Measurements from ENCODE around the gene UBE2E1. TPM values are rescaled to one million over a fixed set of nuclear protein-coding genes. Genes with fewer than 3 reads are reported as not detected.

UBE2E1 gene
- total and polyA plus RNA-seq, 4 donors = 6.6 to 31.8 (median 25.4) TPM

DNA sequence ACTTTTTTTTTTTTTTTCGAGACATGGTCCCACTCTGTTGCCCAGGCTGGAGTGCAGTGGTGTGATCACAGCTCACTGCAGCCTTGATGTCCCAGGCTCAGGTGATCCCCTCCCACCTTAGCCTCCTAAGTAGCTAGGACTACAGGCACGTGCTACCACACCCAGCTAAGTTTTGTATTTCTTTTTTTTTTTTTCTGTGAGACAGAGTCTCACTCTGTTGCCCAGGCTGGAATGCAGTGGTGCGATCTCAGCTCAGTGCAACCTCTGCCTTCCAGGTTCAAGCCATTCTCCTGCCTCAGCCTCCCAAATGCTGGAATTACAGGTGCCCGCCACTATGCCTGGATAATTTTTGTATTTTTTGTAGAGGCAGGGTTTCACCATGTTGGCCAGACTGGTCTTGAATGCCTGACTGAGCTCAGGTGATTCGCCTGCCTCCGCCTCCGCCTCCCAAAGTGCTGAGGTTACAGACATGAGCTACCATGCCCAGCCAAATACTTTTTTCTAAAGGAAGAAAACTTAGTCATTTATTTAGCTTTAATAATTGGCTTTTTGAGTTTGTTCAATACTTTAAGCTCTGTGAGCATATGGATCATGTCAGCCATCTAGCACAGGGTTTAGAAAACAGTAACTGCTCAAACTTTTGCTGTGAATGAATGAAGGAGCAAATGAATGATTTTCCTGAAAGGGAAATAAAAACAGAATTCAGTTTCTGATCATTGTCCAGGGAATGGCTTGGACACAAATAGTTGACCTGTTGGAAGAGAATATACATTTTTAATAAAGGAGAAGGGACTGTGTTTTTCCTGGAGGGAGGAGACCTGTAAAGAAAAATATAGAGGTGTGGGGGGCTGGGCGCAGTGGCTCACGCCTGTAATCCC is 26.0 kb downstream of the UBE2E1 start:
- Histone ChIP-seq H3K36me3 (ENCODE audit: control insufficient read depth in 4 of 4, insufficient read depth in 3 of 4, low read depth in 1 of 4, low read length in 3 of 4) (no peaks in the 10 kb centered on the region), H3K9me3 (ENCODE audit: control insufficient read depth in 4 of 4, low read length in 3 of 4) (no peaks in the 10 kb centered on the region), H3K4me3 (ENCODE audit: low read depth in 1 of 3, low read length in 3 of 3) (no peak overlapping the region), H3K27me3 (ENCODE audit: control insufficient read depth in 4 of 4, insufficient read depth in 4 of 4, low read length in 3 of 4) (no peaks in the 10 kb centered on the region), H3K9ac (ENCODE audit: low read depth in 1 of 2, low read length in 2 of 2) (no peak overlapping the region), H3K4me1 (ENCODE audit: control insufficient read depth in 4 of 4, insufficient read depth in 4 of 4, low read length in 3 of 4) (peaks cover 0 to 8% (median 0%) of the 10 kb centered on the region in 4 donors), H3K27ac (ENCODE audit: low read depth in 1 of 2, low read length in 2 of 2) (no peak overlapping the region)
- 98% methylated on average over 9 of the region's 9 CpGs for WGBS
- no peak for DNase-seq (ENCODE audit: low spot score)
- TF ChIP-seq HNF4A (conservative IDR thresholded peaks at IDR 0.05) (no peak), SP1 (IDR thresholded peaks at IDR 0.05) (no peak)

DNA sequence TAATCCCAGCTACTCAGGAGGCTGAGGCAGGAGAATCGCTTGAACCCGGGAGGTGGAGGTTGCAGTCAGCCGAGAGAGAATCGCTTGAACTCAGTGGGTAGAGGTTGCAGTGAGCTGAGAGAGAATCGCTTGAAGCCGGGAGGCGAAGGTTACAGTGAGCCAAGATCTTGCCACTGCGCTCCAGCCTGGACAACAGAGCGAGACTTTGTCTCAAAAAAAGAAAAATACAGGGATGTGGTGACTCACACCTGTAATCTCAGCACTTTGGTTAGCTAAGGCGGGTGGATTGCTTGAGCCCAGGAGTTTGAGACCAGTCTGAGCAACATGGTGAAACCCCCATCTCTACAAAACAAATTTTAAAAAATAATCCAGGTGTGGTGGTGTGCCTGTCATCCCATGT is 26.8 kb downstream of the UBE2E1 start:
- H3K9ac ChIP-seq (ENCODE audit: low read depth in 1 of 2, low read length in 2 of 2) = no peak overlapping the region
- TF ChIP-seq GABPA (IDR thresholded peaks at IDR 0.05 in 1 of 2, conservative IDR thresholded peaks at IDR 0.05 in 1 of 2) (no peak), YY1 (IDR thresholded peaks at IDR 0.05) (no peak), HNF4G (IDR thresholded peaks at IDR 0.05) (no peak), RXRA (IDR thresholded peaks at IDR 0.05) (no peak), FOXA2 (IDR thresholded peaks at IDR 0.05) (no peak), SP1 (IDR thresholded peaks at IDR 0.05) (no peak)
- TF ChIP-seq, protein P1, sequence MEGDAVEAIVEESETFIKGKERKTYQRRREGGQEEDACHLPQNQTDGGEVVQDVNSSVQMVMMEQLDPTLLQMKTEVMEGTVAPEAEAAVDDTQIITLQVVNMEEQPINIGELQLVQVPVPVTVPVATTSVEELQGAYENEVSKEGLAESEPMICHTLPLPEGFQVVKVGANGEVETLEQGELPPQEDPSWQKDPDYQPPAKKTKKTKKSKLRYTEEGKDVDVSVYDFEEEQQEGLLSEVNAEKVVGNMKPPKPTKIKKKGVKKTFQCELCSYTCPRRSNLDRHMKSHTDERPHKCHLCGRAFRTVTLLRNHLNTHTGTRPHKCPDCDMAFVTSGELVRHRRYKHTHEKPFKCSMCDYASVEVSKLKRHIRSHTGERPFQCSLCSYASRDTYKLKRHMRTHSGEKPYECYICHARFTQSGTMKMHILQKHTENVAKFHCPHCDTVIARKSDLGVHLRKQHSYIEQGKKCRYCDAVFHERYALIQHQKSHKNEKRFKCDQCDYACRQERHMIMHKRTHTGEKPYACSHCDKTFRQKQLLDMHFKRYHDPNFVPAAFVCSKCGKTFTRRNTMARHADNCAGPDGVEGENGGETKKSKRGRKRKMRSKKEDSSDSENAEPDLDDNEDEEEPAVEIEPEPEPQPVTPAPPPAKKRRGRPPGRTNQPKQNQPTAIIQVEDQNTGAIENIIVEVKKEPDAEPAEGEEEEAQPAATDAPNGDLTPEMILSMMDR (IDR thresholded peaks at IDR 0.05; ENCODE audit: low read depth, low read length, missing input control) = no peak
- TF ChIP-seq, protein P2, sequence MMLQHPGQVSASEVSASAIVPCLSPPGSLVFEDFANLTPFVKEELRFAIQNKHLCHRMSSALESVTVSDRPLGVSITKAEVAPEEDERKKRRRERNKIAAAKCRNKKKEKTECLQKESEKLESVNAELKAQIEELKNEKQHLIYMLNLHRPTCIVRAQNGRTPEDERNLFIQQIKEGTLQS (IDR thresholded peaks at IDR 0.05) = no peak
- TF ChIP-seq, protein P3, sequence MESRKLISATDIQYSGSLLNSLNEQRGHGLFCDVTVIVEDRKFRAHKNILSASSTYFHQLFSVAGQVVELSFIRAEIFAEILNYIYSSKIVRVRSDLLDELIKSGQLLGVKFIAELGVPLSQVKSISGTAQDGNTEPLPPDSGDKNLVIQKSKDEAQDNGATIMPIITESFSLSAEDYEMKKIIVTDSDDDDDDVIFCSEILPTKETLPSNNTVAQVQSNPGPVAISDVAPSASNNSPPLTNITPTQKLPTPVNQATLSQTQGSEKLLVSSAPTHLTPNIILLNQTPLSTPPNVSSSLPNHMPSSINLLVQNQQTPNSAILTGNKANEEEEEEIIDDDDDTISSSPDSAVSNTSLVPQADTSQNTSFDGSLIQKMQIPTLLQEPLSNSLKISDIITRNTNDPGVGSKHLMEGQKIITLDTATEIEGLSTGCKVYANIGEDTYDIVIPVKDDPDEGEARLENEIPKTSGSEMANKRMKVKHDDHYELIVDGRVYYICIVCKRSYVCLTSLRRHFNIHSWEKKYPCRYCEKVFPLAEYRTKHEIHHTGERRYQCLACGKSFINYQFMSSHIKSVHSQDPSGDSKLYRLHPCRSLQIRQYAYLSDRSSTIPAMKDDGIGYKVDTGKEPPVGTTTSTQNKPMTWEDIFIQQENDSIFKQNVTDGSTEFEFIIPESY (IDR thresholded peaks at IDR 0.05) = no peak
- no peaks in the 10 kb centered on the region for H3K36me3 ChIP-seq (ENCODE audit: control insufficient read depth in 4 of 4, insufficient read depth in 3 of 4, low read depth in 1 of 4, low read length in 3 of 4)
- H3K4me3 ChIP-seq (ENCODE audit: low read depth in 1 of 3, low read length in 3 of 3) = no peak overlapping the region
- H3K9me3 ChIP-seq (ENCODE audit: control insufficient read depth in 4 of 4, low read length in 3 of 4) = no peaks in the 10 kb centered on the region
- H3K27me3 ChIP-seq (ENCODE audit: control insufficient read depth in 4 of 4, insufficient read depth in 4 of 4, low read length in 3 of 4) = no peaks in the 10 kb centered on the region
- 96% methylated on average over 10 of the region's 10 CpGs for WGBS
- no peak for DNase-seq (ENCODE audit: low spot score)
- H3K4me1 ChIP-seq (ENCODE audit: control insufficient read depth in 4 of 4, insufficient read depth in 4 of 4, low read length in 3 of 4) = peaks cover 0 to 8% (median 0%) of the 10 kb centered on the region in 4 donors
- no peak overlapping the region for H3K27ac ChIP-seq (ENCODE audit: low read depth in 1 of 2, low read length in 2 of 2)

DNA sequence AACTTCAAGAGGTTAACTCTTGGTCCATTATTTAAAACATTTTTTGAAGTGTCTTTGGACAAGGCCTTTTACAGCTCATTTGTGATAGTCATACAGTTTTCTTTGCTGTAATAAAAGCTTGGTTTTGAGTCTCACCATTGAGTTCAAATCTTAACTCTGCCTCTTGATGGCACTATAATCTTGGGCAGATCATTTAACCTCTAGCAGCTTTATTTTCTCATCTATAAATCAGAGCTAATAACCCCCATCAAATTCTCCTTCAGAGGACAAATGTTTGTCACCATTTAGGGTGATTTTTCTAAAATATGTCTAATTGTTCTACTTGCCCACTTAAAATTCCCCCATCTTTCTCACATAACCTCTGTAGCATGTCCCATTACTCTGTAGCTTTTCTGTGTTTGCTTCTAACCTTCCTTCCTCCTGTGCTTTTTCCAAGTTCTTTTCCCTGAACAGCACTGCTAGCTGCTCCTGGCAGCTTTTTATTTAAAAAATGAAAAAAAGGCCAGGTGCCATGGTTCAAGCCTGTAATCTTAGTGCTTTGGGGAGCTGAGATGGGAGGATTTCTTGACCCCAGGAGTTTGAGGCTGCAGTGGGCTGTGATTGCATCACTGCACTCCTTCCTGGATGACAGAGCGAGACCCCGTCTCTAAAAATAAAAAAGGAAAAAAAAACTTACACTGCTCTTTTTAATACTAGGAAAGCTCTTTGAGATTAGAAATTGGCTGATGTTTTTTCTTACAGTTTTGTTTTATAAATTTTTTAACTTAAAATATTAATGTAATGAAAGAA is 28.5 kb downstream of the UBE2E1 start:
- Histone ChIP-seq H3K4me1 (ENCODE audit: control insufficient read depth in 4 of 4, insufficient read depth in 4 of 4, low read length in 3 of 4) (peaks cover 0 to 8% (median 0%) of the 10 kb centered on the region in 4 donors), H3K27me3 (ENCODE audit: control insufficient read depth in 4 of 4, insufficient read depth in 4 of 4, low read length in 3 of 4) (no peaks in the 10 kb centered on the region), H3K36me3 (ENCODE audit: control insufficient read depth in 4 of 4, insufficient read depth in 3 of 4, low read depth in 1 of 4, low read length in 3 of 4) (no peaks in the 10 kb centered on the region), H3K4me3 (ENCODE audit: low read depth in 1 of 3, low read length in 3 of 3) (no peak overlapping the region), H3K9ac (ENCODE audit: low read depth in 1 of 2, low read length in 2 of 2) (no peak overlapping the region), H3K9me3 (ENCODE audit: control insufficient read depth in 4 of 4, low read length in 3 of 4) (no peaks in the 10 kb centered on the region), H3K27ac (ENCODE audit: low read depth in 1 of 2, low read length in 2 of 2) (no peak overlapping the region)
- DNase-seq (ENCODE audit: low spot score) = no peak
- 85% methylated on average over 2 of the region's 2 CpGs for WGBS
- TF ChIP-seq JUND (IDR thresholded peaks at IDR 0.05) = no peak
- TF ChIP-seq, protein P3 (IDR thresholded peaks at IDR 0.05) = no peak
- peak; percentile 48 to 49 for TF ChIP-seq RAD21 (IDR thresholded peaks at IDR 0.05)

Data from liver (tissue), 9 donors.